Epidermal melanocyte (primary cell): ENCODE measurements around the gene RTN4R.

Source experiments
- DNase-seq: peaks from one replicate; pipeline ENCODE4 v3.0.0; 2011; ENCODE audit warnings: low spot score; ENCODE audit not compliant: insufficient read length

RTN4R gene

DNA sequence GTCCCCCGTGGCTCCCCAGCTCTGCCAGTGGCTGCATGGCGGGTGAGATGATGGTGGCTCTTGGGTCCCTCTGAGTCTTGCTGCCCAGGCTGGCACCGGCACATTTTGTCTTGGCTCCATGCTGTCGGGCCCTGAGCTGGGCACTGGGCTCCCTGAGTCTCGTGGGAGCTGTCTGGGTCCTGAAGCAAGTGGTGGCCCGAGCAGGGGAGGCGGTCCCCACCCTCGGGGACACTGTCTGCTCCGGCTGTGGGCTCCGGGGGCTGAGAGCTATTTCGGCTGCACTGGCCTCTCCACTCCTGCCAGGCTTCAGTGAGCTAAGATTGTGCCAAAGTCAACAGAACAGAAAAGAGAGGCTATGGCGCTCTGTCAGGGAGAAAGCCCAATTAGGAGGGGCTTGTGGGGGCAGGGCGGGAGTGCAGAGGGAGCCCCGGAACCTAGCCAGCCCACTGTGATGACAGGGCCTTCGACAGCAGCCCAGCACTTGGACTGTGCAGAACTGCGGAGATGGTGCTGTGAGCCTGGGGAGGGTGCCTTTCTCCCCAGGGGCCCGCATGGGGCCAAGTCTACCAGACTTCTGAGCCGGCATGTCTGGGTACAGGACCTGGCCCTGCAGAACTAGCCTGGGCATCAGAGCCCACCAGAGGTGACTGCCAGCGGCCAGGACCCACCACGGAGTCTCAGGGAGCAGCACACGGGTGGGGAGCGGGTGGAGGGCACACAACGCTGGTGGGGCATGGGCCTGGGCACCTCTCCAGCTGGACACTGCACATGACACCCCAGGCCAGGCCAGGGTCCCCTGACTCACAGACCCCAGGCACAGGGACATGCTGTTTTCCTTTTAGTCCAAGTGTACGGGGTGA, 38.0 kb downstream of the RTN4R start:
- no peak for DNase-seq

GRCh38 chr22:20228939-20229272, 39.2 kb downstream of the RTN4R start:
- DNase-seq, result no peak

DNA sequence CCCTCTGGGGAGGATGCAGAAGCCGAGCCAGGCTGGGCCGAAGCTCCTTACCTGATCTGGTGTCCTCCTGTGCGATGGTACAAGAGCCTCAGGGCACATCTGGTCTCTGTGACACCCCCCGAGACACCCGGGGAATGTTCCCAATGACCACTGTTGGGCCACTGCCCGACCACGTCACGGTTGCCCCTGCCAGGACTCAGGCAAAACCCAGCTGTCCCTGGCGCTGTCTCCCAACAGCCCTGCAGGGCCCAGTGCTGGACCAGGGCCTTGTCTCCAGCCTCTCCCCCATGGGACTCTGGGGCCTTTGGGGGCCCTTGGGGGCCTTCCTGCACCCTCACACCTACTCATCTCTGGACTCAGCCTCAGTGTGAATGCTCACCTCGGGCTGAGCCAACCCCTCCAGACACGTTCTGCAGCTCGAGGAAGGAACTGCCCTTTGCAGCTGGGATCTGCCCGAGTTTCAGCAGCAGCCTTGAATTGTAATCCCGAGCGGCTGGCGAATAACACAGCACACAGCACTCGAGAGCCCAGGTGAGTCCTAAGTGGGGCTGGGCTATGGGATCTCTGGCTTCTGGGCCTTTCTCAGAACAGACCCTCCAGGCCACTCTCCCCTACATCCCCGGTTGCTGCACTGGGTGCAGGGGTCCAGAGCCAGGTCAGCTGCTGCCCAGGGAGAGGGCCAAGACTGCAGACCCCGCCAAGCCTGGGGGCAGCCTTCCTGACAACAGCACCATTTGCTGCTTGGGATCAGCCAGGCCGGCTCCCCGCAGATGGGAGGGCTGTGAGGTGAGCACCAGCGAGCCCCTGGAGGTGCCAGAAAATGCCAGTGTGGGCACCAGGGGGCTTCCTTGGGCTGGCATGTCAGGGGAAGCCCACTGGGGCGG, 39.8 kb downstream of the RTN4R start:
- DNase-seq, result no peak

DNA sequence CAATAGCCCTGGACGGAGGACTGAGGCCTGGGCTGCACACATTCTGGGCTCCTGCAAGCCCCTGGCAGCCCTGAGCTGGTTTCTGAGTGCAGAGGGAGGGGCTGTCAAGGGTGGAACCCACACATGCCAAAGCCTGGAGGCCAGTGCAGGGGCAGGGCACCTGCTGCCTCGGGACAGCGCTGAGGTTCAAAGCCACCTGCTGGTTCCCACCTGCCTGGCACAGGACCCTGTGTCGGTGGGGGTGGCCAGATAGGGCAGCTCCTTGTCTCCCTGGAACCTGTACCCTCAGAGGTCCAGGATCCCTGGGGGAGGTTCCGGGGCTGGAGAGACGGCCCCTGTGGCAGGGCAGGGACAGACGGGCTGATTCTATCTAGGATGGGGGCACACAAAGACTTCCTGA, 40.8 kb downstream of the RTN4R start:
- no peak for DNase-seq

DNA sequence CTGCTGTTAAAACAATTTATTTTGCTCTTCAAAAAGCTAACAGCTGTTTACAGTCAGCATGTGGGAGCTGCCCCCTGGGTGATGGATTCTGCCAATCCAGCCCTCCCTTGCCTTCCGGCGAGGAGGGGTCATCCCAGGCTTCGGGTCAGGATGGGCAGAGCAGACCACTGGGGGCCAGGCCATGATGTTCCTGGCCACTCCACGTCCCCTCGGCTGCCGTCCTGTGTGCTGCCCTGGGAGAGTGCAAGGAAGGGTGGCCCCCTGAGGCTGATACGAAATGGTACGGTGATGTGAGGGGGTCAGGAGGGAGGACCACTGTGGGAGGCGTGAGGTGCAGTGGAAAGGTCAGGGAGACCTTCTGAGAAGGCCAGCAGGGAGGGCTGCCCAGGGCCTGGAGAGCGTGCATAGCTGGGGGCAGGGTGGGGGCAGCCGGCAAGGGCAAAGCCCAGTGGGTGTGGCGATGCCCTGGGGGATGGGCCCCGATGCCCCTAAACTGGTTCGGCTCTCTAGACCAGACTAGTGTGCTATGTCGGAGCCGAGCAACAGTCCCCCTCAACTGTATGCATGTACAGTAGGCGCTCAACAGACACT, 41.3 kb downstream of the RTN4R start:
- DNase-seq, result no peak

DNA sequence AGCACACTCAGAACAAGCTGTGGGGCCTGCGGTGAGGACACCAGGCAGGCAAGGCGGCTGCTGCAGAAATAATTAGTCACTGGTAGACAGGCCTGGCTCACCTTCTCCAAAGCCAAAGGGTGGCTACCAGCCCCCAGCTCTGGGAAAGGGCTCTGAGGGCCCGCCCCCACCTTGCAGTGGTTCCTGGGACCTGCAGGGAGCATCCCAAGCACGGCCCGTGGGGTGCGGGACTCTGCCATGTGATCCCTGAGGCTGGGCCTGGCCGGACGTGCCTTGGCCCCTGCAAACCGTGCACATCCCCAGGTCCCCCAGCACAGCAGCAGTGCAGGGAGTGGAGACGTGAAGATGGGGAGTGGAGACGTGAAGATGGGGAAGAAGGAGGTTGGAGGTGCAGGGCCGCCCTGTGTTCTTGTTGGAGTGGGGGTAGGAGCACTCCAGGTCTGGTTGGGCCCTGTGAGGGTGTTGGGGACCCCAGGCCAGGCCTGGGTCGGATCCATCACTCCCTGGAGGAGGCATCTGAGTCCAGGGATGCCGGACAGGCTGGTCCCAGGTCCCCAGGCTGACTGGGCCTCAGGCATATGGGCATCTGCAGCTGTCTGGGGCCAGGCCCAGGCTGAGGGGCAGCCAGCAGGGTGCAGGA, 41.9 kb downstream of the RTN4R start:
- no peak for DNase-seq

GRCh38 chr22:20225693-20225966, 42.5 kb downstream of the RTN4R start:
- no peak for DNase-seq

DNA sequence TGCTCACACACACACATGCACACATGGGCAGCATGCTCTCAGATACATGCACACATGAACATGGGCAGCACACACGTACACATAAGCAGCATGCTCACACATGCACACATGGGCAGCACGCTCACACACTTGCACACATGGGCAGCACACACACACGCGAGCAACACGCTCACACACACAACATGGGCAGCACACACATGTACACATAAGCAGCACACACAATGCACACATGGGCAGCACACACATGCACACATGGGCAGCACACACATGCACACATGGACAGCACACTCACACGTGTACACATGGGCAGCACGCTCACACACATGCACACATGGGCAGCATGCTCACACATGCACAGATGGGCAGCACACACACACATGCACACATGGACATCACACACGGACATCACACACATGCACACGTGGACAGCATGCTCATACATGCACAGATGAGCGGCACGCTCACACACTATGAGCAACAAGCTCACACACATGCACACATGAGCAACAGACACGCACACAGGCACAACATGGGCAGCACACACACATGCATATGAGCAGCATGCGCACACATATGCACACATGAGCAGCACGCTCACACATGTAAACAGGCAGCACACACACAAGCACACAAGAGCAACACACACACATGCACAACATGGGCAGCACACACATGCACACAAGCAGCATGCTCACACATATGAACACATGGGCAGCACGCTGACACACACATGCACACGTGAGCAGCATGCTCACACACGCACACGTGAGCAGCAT, 43.0 kb downstream of the RTN4R start:
- no peak for DNase-seq

GRCh38 chr22:20224256-20224626, 43.9 kb downstream of the RTN4R start:
- no peak for DNase-seq

DNA sequence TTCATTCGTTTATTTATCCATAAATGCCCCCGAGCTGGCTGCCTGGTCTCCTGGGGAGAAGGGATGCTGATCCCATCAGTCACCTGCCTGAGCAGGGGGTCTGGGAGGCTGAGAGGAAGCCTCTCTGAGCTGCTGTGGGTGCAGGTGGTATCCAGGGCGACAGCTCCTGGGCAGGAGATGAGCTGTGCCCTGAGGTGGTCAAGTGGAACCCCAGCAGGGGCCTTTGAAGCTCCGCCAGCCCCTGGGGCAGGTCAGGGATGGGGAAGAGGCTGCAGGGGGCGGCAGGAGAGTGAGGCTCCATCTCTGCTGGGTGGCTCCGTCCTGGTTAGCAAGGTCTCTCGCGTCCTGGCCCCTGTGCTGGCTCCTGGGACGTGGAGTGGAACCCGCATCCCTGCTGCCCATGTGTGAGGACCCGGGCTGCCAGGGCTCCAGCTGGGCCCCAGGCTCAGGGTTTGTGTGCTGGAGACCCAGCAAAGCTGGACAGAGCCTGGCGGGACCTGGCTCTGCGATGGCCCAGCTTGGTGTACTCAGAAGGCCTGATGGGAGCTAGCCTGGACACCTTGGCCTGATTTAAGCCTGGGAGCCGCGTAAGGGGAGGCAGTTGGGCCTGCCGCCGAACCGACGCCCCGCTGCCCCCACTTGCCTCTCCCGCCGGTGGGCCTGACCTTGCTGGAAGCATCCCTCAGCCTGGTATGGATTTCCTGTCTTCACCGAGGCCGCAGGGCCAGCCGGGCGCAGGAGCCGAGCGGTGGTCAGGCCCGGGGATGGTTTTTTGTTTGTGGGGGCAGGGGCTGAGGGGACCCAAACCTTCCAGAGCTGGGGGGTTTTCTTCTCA, 44.5 kb downstream of the RTN4R start:
- DNase-seq, result no peak

DNA sequence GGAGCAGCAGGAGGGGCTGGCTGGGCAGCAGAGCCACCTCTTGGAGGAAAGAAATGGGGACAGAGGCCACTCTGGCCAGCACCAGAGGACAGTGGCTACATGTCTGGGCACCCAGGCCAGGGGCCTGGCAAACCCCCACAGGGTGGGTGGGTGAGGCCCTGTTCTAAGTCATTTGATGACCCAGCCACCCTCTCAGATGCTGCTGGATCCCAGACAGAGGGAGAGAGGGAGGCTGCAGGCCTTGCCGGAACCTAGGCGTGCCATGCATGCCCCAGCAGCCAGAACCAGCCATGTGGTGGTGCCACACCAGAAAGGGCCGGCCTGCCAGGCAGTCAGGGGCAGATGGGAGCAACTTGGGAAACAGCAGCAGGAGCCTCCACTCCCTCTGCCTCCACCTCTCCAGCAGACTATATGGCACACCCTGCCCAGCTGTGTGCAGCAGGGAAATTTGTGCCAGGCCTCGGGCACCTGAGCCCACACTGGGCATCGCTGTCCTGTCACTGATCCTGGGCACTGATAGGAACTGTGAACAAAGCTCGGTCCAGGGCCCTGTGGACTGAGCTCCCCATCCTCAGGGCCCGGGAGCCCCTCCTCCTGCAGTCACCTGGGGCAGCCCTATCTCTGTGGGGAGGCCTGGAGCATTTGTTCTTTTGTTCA, 45.2 kb downstream of the RTN4R start:
- no peak for DNase-seq

DNA sequence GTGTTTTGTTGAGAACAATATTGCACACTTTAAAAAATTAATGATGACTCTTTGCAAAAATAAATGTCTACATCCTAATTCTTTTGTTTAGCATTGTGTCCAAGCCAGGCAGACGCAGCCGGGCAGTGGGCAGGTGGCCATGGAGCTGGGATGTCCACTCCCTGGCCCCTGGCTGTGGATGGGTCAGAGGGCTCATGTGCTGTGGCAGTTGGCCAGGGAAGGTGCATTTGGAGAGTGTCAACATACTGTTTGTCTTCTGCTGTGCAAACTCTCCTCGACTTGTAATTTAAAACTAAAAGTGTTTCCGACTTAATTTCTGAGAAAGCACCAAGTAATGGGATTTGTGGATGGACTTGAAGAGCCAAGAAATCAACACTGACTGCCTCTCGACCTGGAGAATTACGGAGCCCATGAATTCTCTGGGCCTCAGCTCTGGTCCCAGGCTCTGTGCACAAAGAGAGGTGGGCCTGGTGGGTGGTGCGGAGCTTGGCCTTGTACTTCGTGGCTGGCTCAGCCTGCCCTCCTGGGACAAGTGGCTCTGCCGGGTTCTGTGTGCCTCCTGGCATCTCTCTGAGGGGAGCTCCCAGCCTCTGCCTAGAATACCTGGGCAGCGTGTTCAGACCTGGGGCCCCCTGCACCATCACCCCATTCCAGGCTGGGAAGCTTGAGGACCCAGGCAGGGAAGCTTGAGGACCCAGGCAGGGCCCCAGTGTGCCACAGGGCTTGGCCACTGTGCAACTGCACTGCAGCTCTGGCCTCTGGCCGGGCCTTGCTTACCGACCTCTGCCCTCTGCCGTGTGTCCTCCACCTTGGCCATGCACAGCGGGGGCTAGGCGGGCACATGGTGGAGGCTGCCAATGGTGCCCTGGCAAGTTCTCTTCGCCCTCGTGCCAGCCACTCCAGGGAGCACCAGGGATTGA, 46.4 kb downstream of the RTN4R start:
- no peak for DNase-seq

DNA sequence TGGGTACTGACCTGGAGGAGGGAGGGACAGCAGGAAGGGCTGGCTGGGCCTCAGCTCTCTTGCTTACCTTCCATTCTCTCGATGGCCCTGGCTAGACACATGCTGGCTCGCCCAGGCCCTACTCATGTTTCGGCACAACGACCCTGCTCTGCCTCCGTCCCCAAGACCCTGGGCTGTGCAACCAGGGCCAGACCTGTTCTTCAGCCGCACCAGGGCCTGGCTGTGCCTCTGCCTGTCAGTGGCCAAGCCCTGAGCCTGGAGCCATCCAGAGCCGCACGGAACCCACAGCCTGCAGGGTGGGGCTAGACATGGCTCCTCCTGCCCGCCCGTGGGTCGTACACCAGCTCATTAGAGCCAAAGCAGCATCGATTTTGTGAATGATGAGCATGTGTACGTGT, 47.5 kb downstream of the RTN4R start:
- no peak for DNase-seq

DNA sequence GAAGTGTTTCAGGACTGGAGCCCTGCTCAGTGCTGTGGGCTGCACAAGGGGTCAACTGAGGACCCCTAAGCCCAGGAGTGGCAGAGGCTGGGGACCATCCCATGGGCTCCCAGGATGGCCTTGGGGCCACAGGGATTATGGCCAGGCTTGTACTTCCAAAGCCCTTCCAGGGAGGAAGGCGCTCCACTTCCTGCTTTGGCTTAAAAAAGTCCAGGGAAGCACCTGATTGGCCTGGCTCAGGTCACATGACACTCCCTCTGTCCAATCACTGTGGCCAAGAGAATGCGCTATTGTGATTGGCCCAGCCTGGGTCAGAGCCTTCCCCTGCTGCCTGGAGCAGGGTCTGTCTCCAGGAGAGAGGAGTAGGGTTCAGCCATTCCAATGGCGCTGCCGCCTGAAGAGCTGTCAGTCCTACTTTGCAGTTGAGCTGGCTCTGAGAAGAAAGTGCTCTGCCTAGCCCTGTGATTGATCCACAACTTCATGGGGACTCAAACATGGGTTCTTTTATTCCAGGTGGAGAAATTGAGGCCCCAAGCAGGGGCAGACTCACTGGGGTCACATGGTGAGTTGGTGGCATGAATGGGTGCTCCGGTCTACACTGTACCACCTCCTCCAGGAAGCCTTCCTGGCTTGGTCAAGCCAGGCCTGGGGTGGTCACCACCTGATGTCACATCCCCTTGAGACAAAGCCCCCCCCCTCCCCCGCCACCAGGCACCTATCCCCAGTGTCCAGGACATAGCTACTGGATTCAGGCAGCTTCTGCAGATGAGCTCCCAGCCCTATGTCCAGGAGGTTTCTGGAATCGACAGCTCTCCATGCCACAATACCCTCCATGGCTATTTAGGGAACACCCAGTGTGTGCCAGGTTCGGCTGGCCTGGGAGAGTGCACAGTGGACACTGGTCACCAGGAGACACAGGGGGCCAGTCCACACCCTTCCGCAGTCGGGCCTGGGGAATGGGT, 48.2 kb downstream of the RTN4R start:
- DNase-seq, result no peak

DNA sequence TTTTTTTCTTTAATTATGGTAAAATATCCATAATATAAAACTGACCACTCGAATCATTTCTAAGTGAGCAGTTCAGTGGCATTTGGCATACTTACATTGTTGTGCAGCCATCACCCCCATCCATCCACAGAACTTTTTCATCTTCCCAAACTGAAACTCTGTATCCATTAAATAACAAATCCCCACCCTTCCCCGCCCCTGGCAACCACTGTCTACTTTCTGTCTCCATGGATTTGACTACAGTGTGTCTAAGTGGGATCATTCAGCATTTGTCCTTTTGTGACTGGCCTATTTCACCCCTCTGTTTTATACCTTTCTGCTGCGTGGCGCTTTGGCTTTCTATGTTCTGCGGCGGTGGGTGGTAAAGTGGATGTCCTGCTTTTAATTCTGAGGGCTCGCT, 49.1 kb downstream of the RTN4R start:
- DNase-seq, result no peak

DNA sequence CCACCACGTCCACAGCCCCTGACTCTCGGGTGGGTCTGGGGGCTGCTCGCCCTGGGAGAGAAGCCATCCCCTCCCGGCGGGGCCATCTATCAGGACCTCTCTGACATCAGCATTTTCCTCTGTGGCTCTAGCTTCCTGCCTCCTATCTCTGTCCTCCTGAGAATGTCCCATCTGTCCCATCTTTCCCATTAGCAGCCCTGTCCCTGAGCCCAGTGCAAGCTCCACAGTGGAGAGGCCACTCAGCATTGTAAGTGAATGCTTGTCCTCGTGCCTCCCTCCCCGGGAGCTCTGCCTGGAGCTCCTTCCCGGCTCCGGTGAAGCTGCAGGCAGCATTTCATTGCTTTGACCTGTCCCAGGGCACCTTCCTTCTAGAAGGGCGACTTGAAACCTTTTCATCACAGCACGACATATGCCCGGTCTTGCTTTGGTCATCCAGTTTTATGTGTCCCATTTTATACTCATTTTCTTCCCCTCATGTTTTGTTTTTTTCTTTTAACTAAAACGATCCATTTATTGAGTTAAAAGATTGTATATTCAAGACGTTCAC, 49.7 kb downstream of the RTN4R start:
- DNase-seq, result no peak

GRCh38 chr22:20217563-20217962, 50.6 kb downstream of the RTN4R start:
- DNase-seq, result no peak
